NCI-H524 treated with DMSO at 0.1 percent for 48 hours (cell line): Measurements from ENCODE around the gene TBCB.
"Not testable (repeated sequence)": the region's sequence is repeated elsewhere in the genome, so short reads cannot be mapped to it uniquely, and the experiment has no call there.

Experiments
- DNase-seq: peaks from one replicate; lab custom pipeline; 2025; lab: John Stamatoyannopoulos, UW

Gene TBCB

GRCh38 chr19:36115453-36116343 is at the start of gene TBCB:
TSS of gene TBCB (plus strand) at chr19:36115468. CDS start at chr19:36115561, 93 bp downstream.
- no peak for DNase-seq

- DNase-seq = no peak
Measured at GRCh38 chr19:36067681-36068080, 47.6 kb upstream of the TBCB start.

GRCh38 chr19:36068810-36069499 is 46.3 kb upstream of the TBCB start:
- not testable (repeated sequence) for DNase-seq

GRCh38 chr19:36072081-36072480 is 43.2 kb upstream of the TBCB start:
- DNase-seq = no peak

GRCh38 chr19:36073121-36073876 is 42.0 kb upstream of the TBCB start:
- no peak for DNase-seq

- DNase-seq = no peak
Measured at GRCh38 chr19:36079389-36079945, 35.8 kb upstream of the TBCB start.

- DNase-seq = no peak
Measured at GRCh38 chr19:36081385-36081784, 33.9 kb upstream of the TBCB start.

- DNase-seq = no peak
Measured at GRCh38 chr19:36081894-36082293, 33.4 kb upstream of the TBCB start.

- no peak for DNase-seq
Measured at GRCh38 chr19:36082916-36083315, 32.4 kb upstream of the TBCB start.

GRCh38 chr19:36084231-36085009 is 30.8 kb upstream of the TBCB start:
- DNase-seq = no peak

GRCh38 chr19:36086326-36086725 is 28.9 kb upstream of the TBCB start:
- no peak for DNase-seq

GRCh38 chr19:36089847-36090246 is 25.4 kb upstream of the TBCB start:
- no peak for DNase-seq

GRCh38 chr19:36090910-36091695 is 24.2 kb upstream of the TBCB start:
- no peak for DNase-seq

GRCh38 chr19:36092566-36092965 is 22.7 kb upstream of the TBCB start:
- no peak for DNase-seq

- DNase-seq = no peak
Measured at GRCh38 chr19:36093146-36093662, 22.1 kb upstream of the TBCB start.

- no peak for DNase-seq
Measured at GRCh38 chr19:36093687-36094086, 21.6 kb upstream of the TBCB start.

GRCh38 chr19:36097036-36097435 is 18.2 kb upstream of the TBCB start:
- DNase-seq = no peak

GRCh38 chr19:36099166-36099785 is 16.0 kb upstream of the TBCB start:
- no peak for DNase-seq

GRCh38 chr19:36100476-36100875 is 14.8 kb upstream of the TBCB start:
- no peak for DNase-seq
